CD14-positive monocyte (primary cell): Measurements from ENCODE around the gene MSI2. TPM values are rescaled to one million over a fixed set of nuclear protein-coding genes. Genes with fewer than 3 reads are reported as not detected.

Source experiments
- DNase-seq, 3 donors: peaks; one replicate each; pipeline ENCODE4 v3.0.0-alpha.2; 2011 to 2022
- H2AFZ ChIP-seq: 2 replicates; pipeline ENCODE4 v1.6.0; 2012; ENCODE audit warnings: mild to moderate bottlenecking, low read depth, low read length, inconsistent platforms; ENCODE audit not compliant: insufficient read depth, poor library complexity, severe bottlenecking
- H3K27ac ChIP-seq, 2 donors: 1 replicate in 1 of 2; 2 replicates in 1 of 2; pipeline ENCODE4 v1.5.1; 2012 to 2013; ENCODE audit warnings: low read length in 2 of 2, control low read depth in 1 of 2, inconsistent platforms in 1 of 2, low read depth in 1 of 2, mild to moderate bottlenecking in 1 of 2
- H3K27me3 ChIP-seq, 2 donors: one replicate each; pipeline versions ENCODE4 v1.6.0 to v1.6.1; 2011 to 2013; ENCODE audit warnings: low read length in 2 of 2; ENCODE audit not compliant: control insufficient read depth in 2 of 2, insufficient read depth in 2 of 2
- H3K36me3 ChIP-seq, 2 donors: replicated peaks in 1 of 2; 1 replicate in 1 of 2; 2 replicates in 1 of 2; pipeline versions ENCODE4 v1.5.1 to v1.6.1; 2012 to 2013; ENCODE audit warnings: low read length in 2 of 2, control low read depth in 1 of 2, inconsistent platforms in 1 of 2, mild to moderate bottlenecking in 1 of 2; ENCODE audit not compliant: insufficient read depth in 2 of 2, control insufficient read depth in 1 of 2
- H3K4me1 ChIP-seq, 2 donors: 1 replicate in 1 of 2; 2 replicates in 1 of 2; pipeline versions ENCODE4 v1.5.1 to v1.6.1; 2012 to 2013; ENCODE audit warnings: low read length in 2 of 2, control low read depth in 1 of 2, inconsistent platforms in 1 of 2, mild to moderate bottlenecking in 1 of 2, moderate library complexity in 1 of 2; ENCODE audit not compliant: insufficient read depth in 2 of 2, control insufficient read depth in 1 of 2
- H3K4me2 ChIP-seq: replicated peaks from 2 replicates; pipeline ENCODE3; 2012; ENCODE audit warnings: low read length, moderate library complexity, mild to moderate bottlenecking; ENCODE audit not compliant: poor library complexity, severe bottlenecking; ENCODE audit errors: extremely low read depth
- H3K4me3 ChIP-seq, 3 experiments: fragments of 200-600 bp in 1 of 3; sonication (generic) in 1 of 3; replicated peaks in 1 of 3; 1 replicate in 2 of 3; 2 replicates in 1 of 3; pipeline ENCODE4 v1.5.1; 2011 to 2013; ENCODE audit warnings: low read length in 3 of 3, mild to moderate bottlenecking in 3 of 3, control low read depth in 2 of 3, low read depth in 2 of 3, inconsistent platforms in 1 of 3, moderate library complexity in 1 of 3
- H3K79me2 ChIP-seq: 2 replicates; pipeline ENCODE4 v1.6.0; 2012; ENCODE audit warnings: mild to moderate bottlenecking, control low read depth, inconsistent platforms, low read length, moderate library complexity; ENCODE audit not compliant: insufficient read depth
- H3K9ac ChIP-seq: 2 replicates; pipeline ENCODE4 v1.6.0; 2017; ENCODE audit warnings: low read length, mild to moderate bottlenecking; ENCODE audit not compliant: insufficient read depth, poor library complexity, severe bottlenecking
- H3K9me3 ChIP-seq, 2 donors: replicated peaks in 1 of 2; 1 replicate in 1 of 2; 2 replicates in 1 of 2; pipeline versions ENCODE4 v1.5.1 to v1.6.1; 2012 to 2013; ENCODE audit warnings: low read length in 2 of 2, control low read depth in 1 of 2; ENCODE audit not compliant: control insufficient read depth in 1 of 2, insufficient read depth in 1 of 2
- H4K20me1 ChIP-seq: 2 replicates; pipeline ENCODE4 v1.6.0; 2012; ENCODE audit warnings: mild to moderate bottlenecking, low read length, control low read depth, moderate library complexity; ENCODE audit not compliant: insufficient read depth
- H3K27ac Mint-ChIP-seq, 7 donors: one replicate each; pipeline ENCODE4 v1.8.0; 2020; ENCODE audit warnings: mild to moderate bottlenecking in 7 of 7, mixed read lengths in 7 of 7, moderate library complexity in 6 of 7, inconsistent platforms in 2 of 7
- H3K27me3 Mint-ChIP-seq, 3 donors: one replicate each; pipeline ENCODE4 v1.8.0; 2021 to 2022; ENCODE audit warnings: low read depth in 3 of 3, mild to moderate bottlenecking in 3 of 3, mixed read lengths in 3 of 3, moderate library complexity in 3 of 3, inconsistent platforms in 1 of 3
- H3K36me3 Mint-ChIP-seq, 2 donors: one replicate each; pipeline ENCODE4 v1.8.0; 2020; ENCODE audit warnings: mixed read lengths in 2 of 2, inconsistent platforms in 1 of 2, mild to moderate bottlenecking in 1 of 2
- H3K4me1 Mint-ChIP-seq: one replicate; pipeline ENCODE4 v1.8.0; 2020; ENCODE audit warnings: mild to moderate bottlenecking, mixed read lengths
- H3K4me3 Mint-ChIP-seq, 2 donors: one replicate each; pipeline ENCODE4 v1.8.0; 2020; ENCODE audit warnings: mild to moderate bottlenecking in 2 of 2, mixed read lengths in 2 of 2, moderate library complexity in 1 of 2
- H3K9me3 Mint-ChIP-seq, 7 donors: one replicate each; pipeline ENCODE4 v1.8.0; 2020 to 2022; ENCODE audit warnings: mixed read lengths in 7 of 7, mild to moderate bottlenecking in 6 of 7, moderate library complexity in 6 of 7, inconsistent platforms in 2 of 7
- WGBS: methylation state at CpG from one replicate; pipeline ENCODE4 v1.1.5; 2013; ENCODE audit warnings: missing lambda C conversion rate; ENCODE audit not compliant: insufficient coverage; 5-methylcytosine and 5-hydroxymethylcytosine counted together
- intact Hi-C, 2 donors: fragments of 100-400 bp; cut with micrococcal nuclease; formaldehyde crosslinking; loops; one replicate each; pipeline versions ENCODE4 v1.15.0 to v1.15.1; 2023
- polyA plus RNA-seq, 3 donors: library from polyadenylated mRNA; depleted of rRNA in 1 of 3; unstranded in 2 of 3; stranded (reverse) in 1 of 3; fragments of 300-500 nt in 2 of 3; fragments of >200 nt in 1 of 3; fragmentation: Illumina TruSeq in 2 of 3; gene quantifications; 1 replicate in 2 of 3; 2 replicates in 1 of 3; pipeline ENCODE4 v1.2.3, GENCODE V29; 2012 to 2021
- TF ChIP-seq, protein P1 (sequence below): fragments of 200-600 bp; IDR thresholded peaks from one replicate; pipeline ENCODE4 v1.8.0; 2022; ENCODE audit warnings: antibody characterized with exemption, mild to moderate bottlenecking

The MSI2 gene
- polyA plus RNA-seq, 3 donors = 0.20 to 6.6 (median 0.37) TPM

DNA sequence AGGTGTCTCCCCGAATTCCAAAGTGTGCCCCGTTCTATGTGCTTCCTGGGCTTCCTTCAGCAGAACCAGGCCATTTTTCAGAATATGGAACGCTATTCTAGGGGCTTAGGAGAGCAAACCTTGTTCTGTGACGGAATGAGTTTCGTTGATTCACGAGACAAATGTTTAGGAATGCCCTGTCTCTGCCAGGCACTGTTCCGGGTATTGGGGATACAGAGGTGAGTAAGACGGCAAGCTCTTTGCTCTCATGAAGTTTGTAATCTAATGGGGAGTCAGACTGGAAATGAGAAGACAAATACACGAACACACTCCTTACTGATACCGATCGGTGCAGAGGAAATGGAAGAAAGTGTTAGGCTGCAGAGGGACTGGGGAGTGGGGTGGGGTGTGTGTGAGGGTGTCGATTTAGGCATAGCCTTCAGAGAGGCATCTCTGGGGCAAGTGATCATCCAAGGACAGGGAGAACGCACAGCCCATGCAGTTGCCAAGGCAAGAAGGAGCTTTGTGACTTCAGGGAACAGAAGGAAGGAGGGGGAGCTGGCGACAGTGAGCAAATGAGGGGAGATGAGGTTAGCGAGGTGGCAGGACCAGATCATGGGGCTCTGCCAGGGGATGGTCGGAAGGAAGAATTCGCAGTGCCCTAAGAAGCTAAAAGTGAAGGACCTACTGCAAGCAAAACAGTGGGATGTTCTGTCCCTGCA lies 189.6 kb downstream of the MSI2 start:
- Mint-ChIP-seq H3K9me3 (peaks cover 0 to 7% (median 4%) of the 10 kb centered on the region in 7 donors), H3K36me3 (peaks cover 2 to 6% of the 10 kb centered on the region in 2 donors), H3K4me3 (no peak overlapping the region), H3K27me3 (peaks cover 0 to 16% (median 3%) of the 10 kb centered on the region in 3 donors), H3K4me1 (peaks cover 51% of the 10 kb centered on the region), H3K27ac (peak overlapping the region in 1 of 7 donors; percentile 4)
- Histone ChIP-seq H3K9me3 (no peaks in the 10 kb centered on the region), H3K79me2 (no peaks in the 10 kb centered on the region), H2AFZ (no peak overlapping the region), H3K27me3 (no peaks in the 10 kb centered on the region), H3K9ac (no peak overlapping the region), H3K4me2 (no peak overlapping the region), H3K4me1 (peaks cover 18 to 36% of the 10 kb centered on the region in 2 donors), H4K20me1 (no peaks in the 10 kb centered on the region), H3K36me3 (no peaks in the 10 kb centered on the region), H3K4me3 (no peak overlapping the region), H3K27ac (no peak overlapping the region)
- intact Hi-C loops = no loop called here
- no peak for DNase-seq
- TF ChIP-seq, protein P1, sequence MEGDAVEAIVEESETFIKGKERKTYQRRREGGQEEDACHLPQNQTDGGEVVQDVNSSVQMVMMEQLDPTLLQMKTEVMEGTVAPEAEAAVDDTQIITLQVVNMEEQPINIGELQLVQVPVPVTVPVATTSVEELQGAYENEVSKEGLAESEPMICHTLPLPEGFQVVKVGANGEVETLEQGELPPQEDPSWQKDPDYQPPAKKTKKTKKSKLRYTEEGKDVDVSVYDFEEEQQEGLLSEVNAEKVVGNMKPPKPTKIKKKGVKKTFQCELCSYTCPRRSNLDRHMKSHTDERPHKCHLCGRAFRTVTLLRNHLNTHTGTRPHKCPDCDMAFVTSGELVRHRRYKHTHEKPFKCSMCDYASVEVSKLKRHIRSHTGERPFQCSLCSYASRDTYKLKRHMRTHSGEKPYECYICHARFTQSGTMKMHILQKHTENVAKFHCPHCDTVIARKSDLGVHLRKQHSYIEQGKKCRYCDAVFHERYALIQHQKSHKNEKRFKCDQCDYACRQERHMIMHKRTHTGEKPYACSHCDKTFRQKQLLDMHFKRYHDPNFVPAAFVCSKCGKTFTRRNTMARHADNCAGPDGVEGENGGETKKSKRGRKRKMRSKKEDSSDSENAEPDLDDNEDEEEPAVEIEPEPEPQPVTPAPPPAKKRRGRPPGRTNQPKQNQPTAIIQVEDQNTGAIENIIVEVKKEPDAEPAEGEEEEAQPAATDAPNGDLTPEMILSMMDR = no peak
- WGBS = 55% methylated on average over 11 of the region's 17 CpGs

DNA sequence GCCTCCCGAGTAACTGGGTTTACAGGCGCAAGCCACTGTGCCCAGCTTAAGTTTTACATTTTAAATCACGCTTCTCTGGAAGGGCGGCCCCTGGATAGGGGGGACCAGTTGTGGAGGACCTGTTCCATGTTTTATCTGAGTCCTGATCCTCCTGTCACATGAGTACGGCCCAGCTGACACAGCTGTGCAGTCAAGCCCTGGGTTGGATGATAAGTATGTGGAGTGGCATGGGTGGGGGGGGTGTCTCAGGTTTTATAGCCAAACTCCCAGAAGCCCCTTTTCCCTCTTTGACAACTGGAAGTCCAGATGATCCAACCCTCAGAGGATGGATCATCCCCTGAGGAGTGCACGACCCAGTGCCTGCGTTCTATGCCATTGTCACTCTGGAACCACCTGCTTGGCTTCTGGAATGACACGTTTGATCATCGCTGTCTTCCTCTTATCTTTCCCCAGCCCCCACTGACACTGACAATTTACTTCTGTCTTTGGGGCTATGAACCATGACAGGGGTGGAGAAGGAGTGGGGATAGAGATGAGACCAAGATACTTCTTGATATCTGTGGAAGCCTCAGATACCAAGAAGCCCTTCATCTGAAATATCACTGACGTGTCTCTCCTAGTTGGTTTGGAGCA lies 191.2 kb downstream of the MSI2 start:
- peaks cover 0 to 16% (median 3%) of the 10 kb centered on the region in 3 donors for H3K27me3 Mint-ChIP-seq
- TF ChIP-seq, protein P1 = no peak
- Histone ChIP-seq H3K4me1 (peaks cover 24 to 33% of the 10 kb centered on the region in 2 donors), H4K20me1 (peaks cover 2% of the 10 kb centered on the region), H3K27me3 (no peaks in the 10 kb centered on the region), H3K79me2 (no peaks in the 10 kb centered on the region), H3K4me2 (no peak overlapping the region), H2AFZ (no peak overlapping the region), H3K4me3 (no peak overlapping the region), H3K27ac (no peak overlapping the region), H3K36me3 (no peaks in the 10 kb centered on the region), H3K9me3 (no peaks in the 10 kb centered on the region), H3K9ac (no peak overlapping the region)
- H3K27ac Mint-ChIP-seq = no peak overlapping the region
- no peak overlapping the region for H3K4me3 Mint-ChIP-seq
- H3K36me3 Mint-ChIP-seq = peaks cover 2 to 3% of the 10 kb centered on the region in 2 donors
- DNase-seq = no peak
- H3K9me3 Mint-ChIP-seq = peaks cover 0 to 7% (median 4%) of the 10 kb centered on the region in 7 donors
- WGBS = 81% methylated on average over 5 of the region's 10 CpGs
- intact Hi-C loops = no loop called here
- peaks cover 49% of the 10 kb centered on the region for H3K4me1 Mint-ChIP-seq
